Measurements from ENCODE around the gene TRPM8. TPM values are rescaled to one million over a fixed set of nuclear protein-coding genes. Genes with fewer than 3 reads are reported as not detected.

The TRPM8 gene
- total and polyA plus RNA-seq, 2 of the 13 experiments (the other 11 are each of a cell fraction or from before 2014, with no cell fraction given): 0.12 TPM; not detected in 1

DNA sequence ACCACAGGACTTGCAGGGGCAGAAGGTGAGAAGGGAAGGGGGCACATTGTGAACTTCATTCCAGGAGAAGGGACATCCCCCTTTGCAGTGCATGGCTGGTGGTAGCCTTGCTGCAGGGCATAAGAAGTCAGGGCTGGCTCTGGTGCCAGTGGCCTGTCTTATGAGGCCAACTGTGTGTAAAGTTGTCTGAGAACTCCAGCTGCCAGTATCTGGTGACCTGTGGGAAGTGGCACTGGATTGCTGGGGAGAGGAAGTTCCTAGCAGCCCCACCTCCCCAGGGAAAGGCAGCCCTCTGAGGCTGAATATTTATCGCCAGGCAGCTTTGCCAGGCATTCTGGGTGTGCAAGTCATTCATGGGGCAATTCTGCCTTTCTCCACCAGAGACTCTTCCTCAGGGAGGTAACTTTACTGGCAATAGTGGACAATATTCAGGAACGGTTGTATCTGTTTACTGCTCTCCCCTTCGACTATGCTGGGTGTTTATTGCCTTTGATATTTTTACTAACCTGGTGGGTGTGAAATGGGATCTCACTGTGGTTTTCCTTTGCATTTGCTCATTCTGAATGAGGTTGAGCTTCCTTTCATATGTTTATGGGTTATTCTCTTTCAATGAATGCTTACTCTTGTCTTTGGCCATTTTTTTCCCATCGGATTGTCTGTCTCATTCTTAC lies 12.3 kb downstream of the TRPM8 start:
- WGBS (ENCODE audit: low lambda C conversion rate): 6% methylated on average over 4 of the region's 4 CpGs
- Histone ChIP-seq H3K4me2 (ENCODE audit: low read depth, low read length) (no peak overlapping the region), H3K9ac (ENCODE audit: insufficient read depth, low read depth, low read length) (no peak overlapping the region), H4K20me1 (ENCODE audit: insufficient read depth, low read length) (no peaks in the 10 kb centered on the region), H3K36me3 (replicated peaks in 1 of 2; ENCODE audit: control insufficient read depth in 1 of 2, insufficient read depth in 2 of 2, low read length in 2 of 2) (no peaks in the 10 kb centered on the region), H3K27me3 (ENCODE audit: control insufficient read depth in 1 of 2, insufficient read depth in 2 of 2, low read length in 2 of 2) (peaks cover 3 to 31% of the 10 kb centered on the region in 2 experiments; a peak in 3 of 5 replicates), H3K4me1 (ENCODE audit: insufficient read depth, low read length) (no peaks in the 10 kb centered on the region), H2AFZ (ENCODE audit: low read length) (no peak overlapping the region), H3K4me3 (replicated peaks in 1 of 3; ENCODE audit: insufficient read depth in 1 of 3, low read depth in 2 of 3, low read length in 3 of 3) (no peak overlapping the region), H3K79me2 (ENCODE audit: insufficient read depth, low read length) (no peaks in the 10 kb centered on the region), H3K9me3 (ENCODE audit: low read length) (no peaks in the 10 kb centered on the region), H3K27ac (ENCODE audit: extremely low read length, insufficient read depth, low read length) (no peak overlapping the region)
- ATAC-seq (peak; percentile 55; the same call in 2 of the 3 replicates), DNase-seq (ENCODE audit: low spot score) (no peak), FAIRE-seq (no peak)
- in situ Hi-C loops (cut with HindIII; ENCODE audit: extremely low pct_ligation_motif_present, low pct_unique_long_range_greater_than_20kb) (no loop called here), intact Hi-C loops (cut with micrococcal nuclease; ENCODE audit: unreplicated experiment) (no loop called here)
- ChIA-PET POLR2A (no interaction called here), CTCF (ENCODE audit: low intra/inter-chr PET ratio, low total read pairs) (no interaction called here)
- TF ChIP-seq NCOR1 (IDR thresholded peaks at IDR 0.05; ENCODE audit: borderline replicate concordance, low read length): no peak
- TF ChIP-seq MEIS2 (CRISPR knock-in tag; IDR thresholded peaks at IDR 0.05): no peak
- no peak for TF ChIP-seq AGO1 (IDR thresholded peaks at IDR 0.05; ENCODE audit: low read depth, low read length, poor library complexity, severe bottlenecking)
- TF ChIP-seq, protein P1, sequence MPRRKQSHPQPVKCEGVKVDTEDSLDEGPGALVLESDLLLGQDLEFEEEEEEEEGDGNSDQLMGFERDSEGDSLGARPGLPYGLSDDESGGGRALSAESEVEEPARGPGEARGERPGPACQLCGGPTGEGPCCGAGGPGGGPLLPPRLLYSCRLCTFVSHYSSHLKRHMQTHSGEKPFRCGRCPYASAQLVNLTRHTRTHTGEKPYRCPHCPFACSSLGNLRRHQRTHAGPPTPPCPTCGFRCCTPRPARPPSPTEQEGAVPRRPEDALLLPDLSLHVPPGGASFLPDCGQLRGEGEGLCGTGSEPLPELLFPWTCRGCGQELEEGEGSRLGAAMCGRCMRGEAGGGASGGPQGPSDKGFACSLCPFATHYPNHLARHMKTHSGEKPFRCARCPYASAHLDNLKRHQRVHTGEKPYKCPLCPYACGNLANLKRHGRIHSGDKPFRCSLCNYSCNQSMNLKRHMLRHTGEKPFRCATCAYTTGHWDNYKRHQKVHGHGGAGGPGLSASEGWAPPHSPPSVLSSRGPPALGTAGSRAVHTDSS (CRISPR knock-in tag; conservative IDR thresholded peaks at IDR 0.05): no peak
- TF ChIP-seq PREB (CRISPR knock-in tag; IDR thresholded peaks at IDR 0.05): no peak
- no peak for TF ChIP-seq ZGPAT (CRISPR knock-in tag; IDR thresholded peaks at IDR 0.05)
- no peak for TF ChIP-seq ZNF766 (CRISPR knock-in tag; IDR thresholded peaks at IDR 0.05; ENCODE audit: borderline replicate concordance)
- TF ChIP-seq KAT8 (CRISPR knock-in tag; IDR thresholded peaks at IDR 0.05): no peak
- no peak for TF ChIP-seq ATF1 (CRISPR knock-in tag; IDR thresholded peaks at IDR 0.05)
- TF ChIP-seq, protein P2, sequence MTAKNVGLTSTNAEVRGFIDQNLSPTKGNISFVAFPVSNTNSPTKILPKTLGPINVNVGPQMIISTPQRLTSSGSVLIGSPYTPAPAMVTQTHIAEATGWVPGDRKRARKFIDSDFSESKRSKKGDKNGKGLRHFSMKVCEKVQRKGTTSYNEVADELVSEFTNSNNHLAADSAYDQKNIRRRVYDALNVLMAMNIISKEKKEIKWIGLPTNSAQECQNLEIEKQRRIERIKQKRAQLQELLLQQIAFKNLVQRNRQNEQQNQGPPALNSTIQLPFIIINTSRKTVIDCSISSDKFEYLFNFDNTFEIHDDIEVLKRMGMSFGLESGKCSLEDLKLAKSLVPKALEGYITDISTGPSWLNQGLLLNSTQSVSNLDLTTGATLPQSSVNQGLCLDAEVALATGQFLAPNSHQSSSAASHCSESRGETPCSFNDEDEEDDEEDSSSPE (CRISPR knock-in tag; IDR thresholded peaks at IDR 0.05): no peak
- TF ChIP-seq TBX3 (IDR thresholded peaks at IDR 0.05; ENCODE audit: borderline replicate concordance): no peak
- no peak for TF ChIP-seq PHF8 (CRISPR knock-in tag; IDR thresholded peaks at IDR 0.05)
- no peak for TF ChIP-seq JDP2 (CRISPR knock-in tag; IDR thresholded peaks at IDR 0.05; ENCODE audit: borderline replicate concordance)
- TF ChIP-seq DMAP1 (CRISPR knock-in tag; IDR thresholded peaks at IDR 0.05): no peak
- BruUV-seq (replicated peaks): no TSS peak
